ENCODE results near the gene PIP5KL1. TPM values are rescaled to one million over a fixed set of nuclear protein-coding genes. Genes with fewer than 3 reads are reported as not detected.

PIP5KL1 gene
- polyA plus RNA-seq, 1 donor from 2014 or later = 3.4 TPM

GRCh38 chr9:127885508-127886281, 44.9 kb downstream of the PIP5KL1 start:
- Histone ChIP-seq H4K20me1 (ENCODE audit: insufficient read depth) (no peaks in the 10 kb centered on the region), H3K9me3 (ENCODE audit: low read length) (no peaks in the 10 kb centered on the region), H3F3A (ENCODE audit: insufficient read depth, low read length, poor library complexity, severe bottlenecking) (no peaks in the 10 kb centered on the region), H3K4me2 (ENCODE audit: low read length) (no peak overlapping the region), H3K79me2 (replicated peaks; ENCODE audit: insufficient read depth, low read length) (no peaks in the 10 kb centered on the region), H2AFZ (ENCODE audit: low read depth, low read length) (no peak overlapping the region), H3K36me3 (ENCODE audit: insufficient read depth, low read length) (no peaks in the 10 kb centered on the region), H3K27ac (ENCODE audit: low read length) (no peak overlapping the region), H3K9ac (ENCODE audit: low read length) (no peak overlapping the region), H3K9me2 (ENCODE audit: insufficient read depth, low read length) (no peaks in the 10 kb centered on the region), H3K27me3 (ENCODE audit: insufficient read depth, low read depth, low read length) (no peaks in the 10 kb centered on the region), H3K4me3 (ENCODE audit: low read length) (no peak overlapping the region)
- TF ChIP-seq SMC3 (conservative IDR thresholded peaks at IDR 0.05; ENCODE audit: poor library complexity) (no peak), EZH2 (IDR thresholded peaks at IDR 0.05; ENCODE audit: borderline replicate concordance, insufficient read depth, low read length, poor library complexity, severe bottlenecking) (no peak), RAD21 (conservative IDR thresholded peaks at IDR 0.05) (no peak), POLR2AphosphoS5 (IDR thresholded peaks at IDR 0.05) (no peak), REST (IDR thresholded peaks at IDR 0.05; ENCODE audit: borderline replicate concordance) (no peak)

- no peak overlapping the region for H3K27ac ChIP-seq (ENCODE audit: low read length)
- no peaks in the 10 kb centered on the region for H3K27me3 ChIP-seq (ENCODE audit: insufficient read depth, low read depth, low read length)
- no peaks in the 10 kb centered on the region for H3F3A ChIP-seq (ENCODE audit: insufficient read depth, low read length, poor library complexity, severe bottlenecking)
- no peak overlapping the region for H3K4me3 ChIP-seq (ENCODE audit: low read length)
- H3K36me3 ChIP-seq (ENCODE audit: insufficient read depth, low read length) = no peaks in the 10 kb centered on the region
- no peak overlapping the region for H3K9ac ChIP-seq (ENCODE audit: low read length)
- H4K20me1 ChIP-seq (ENCODE audit: insufficient read depth) = no peaks in the 10 kb centered on the region
- no peak for TF ChIP-seq EP300 (conservative IDR thresholded peaks at IDR 0.05; ENCODE audit: poor library complexity, severe bottlenecking)
- TF ChIP-seq TAF1 (IDR thresholded peaks at IDR 0.05; ENCODE audit: low read depth) = no peak
- no peak for TF ChIP-seq MXI1 (conservative IDR thresholded peaks at IDR 0.05; ENCODE audit: poor library complexity, severe bottlenecking)
- no peak for TF ChIP-seq EZH2 (IDR thresholded peaks at IDR 0.05; ENCODE audit: borderline replicate concordance, insufficient read depth, low read length, poor library complexity, severe bottlenecking)
- no peak for TF ChIP-seq POLR2AphosphoS5 (IDR thresholded peaks at IDR 0.05)
- TF ChIP-seq SMC3 (conservative IDR thresholded peaks at IDR 0.05; ENCODE audit: poor library complexity) = no peak
- no peak for TF ChIP-seq CTCF (IDR thresholded peaks at IDR 0.05; ENCODE audit: poor library complexity, severe bottlenecking)
- TF ChIP-seq REST (IDR thresholded peaks at IDR 0.05; ENCODE audit: borderline replicate concordance) = no peak
- no peak for TF ChIP-seq RAD21 (conservative IDR thresholded peaks at IDR 0.05)
- H3K79me2 ChIP-seq (replicated peaks; ENCODE audit: insufficient read depth, low read length) = no peaks in the 10 kb centered on the region
- H2AFZ ChIP-seq (ENCODE audit: low read depth, low read length) = no peak overlapping the region
- no peaks in the 10 kb centered on the region for H3K9me2 ChIP-seq (ENCODE audit: insufficient read depth, low read length)
- no peaks in the 10 kb centered on the region for H3K9me3 ChIP-seq (ENCODE audit: low read length)
- H3K4me2 ChIP-seq (ENCODE audit: low read length) = no peak overlapping the region
Observed at GRCh38 chr9:127884976-127885490, 45.5 kb downstream of the PIP5KL1 start.

Measured in neural cell (in vitro differentiated cells).